HG03558 (cell line): ENCODE data around the gene TMC6.
"Not testable (repeated sequence)": the region's sequence is repeated elsewhere in the genome, so short reads cannot be mapped to it uniquely, and the experiment has no call there.

Experiments used
- ATAC-seq: cut with Tn5 transposase; IDR thresholded peaks from one replicate; pipeline ENCODE4 v1.9.1; 2021; ENCODE audit warnings: moderate number of reproducible peaks; ENCODE audit not compliant: unreplicated experiment; ENCODE audit errors: extremely low read depth

TMC6 gene

DNA sequence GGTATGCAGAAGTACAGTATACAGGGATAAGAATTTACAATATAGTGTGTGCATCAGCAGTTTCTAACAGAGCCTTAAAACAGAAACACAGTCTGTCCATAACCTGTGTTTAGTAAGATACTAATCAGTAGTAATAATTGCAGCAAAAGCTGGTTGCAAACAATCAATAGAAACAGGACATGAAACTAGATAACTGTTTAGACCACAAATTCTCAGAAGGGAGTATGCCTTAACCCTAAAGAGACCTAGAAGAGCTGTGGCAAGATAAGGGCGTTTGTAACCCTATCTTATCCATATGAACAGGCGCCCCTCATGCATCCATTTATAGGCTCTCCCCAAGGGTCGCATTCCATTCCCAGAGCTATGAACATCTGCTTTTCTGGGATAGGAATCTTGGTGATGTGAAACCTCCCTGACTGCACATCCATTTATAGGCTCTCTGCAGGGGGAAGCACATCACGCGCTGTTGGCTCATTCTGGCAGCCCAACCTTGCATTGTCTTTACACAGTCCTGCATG lies 46.1 kb downstream of the TMC6 start:
- ATAC-seq: not testable (repeated sequence)

DNA sequence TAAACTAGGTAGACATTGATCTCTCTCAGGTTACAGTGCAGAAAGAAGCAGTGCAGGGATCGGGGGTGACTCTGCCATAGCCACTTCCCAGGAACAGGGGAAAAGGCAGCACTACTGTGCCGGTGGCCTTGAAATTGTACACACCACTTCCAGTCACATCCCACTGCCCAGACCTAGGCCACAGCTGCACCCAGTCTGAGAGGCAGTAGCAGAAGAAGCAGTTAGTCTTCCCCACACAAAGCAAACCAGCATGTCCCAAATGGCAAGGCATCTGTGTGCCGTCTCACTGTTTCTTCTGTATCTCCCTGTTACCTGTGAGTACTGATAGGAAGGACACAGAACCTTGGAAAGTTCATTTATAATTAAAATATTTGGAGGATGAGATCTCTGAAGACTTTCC lies 47.0 kb downstream of the TMC6 start:
- ATAC-seq: no peak

DNA sequence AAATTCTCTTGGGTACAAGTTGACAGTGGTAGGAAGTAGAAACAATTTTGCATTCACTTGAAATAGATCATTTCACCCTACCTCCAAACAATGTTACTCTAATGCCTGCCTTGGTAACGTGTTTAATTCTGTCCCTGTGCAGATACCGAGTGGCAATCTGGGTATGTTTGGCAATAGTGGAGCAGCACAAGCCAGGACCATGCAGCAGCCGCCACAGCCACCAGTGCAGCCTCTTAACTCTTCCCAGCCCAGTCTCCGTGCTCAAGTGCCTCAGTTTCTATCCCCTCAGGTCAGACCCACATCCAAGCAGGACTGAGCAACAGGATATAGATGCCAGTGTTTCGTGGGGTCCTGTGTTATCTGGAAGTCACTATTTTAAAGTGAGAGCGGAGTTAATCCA lies 49.3 kb downstream of the TMC6 start:
- no peak for ATAC-seq

DNA sequence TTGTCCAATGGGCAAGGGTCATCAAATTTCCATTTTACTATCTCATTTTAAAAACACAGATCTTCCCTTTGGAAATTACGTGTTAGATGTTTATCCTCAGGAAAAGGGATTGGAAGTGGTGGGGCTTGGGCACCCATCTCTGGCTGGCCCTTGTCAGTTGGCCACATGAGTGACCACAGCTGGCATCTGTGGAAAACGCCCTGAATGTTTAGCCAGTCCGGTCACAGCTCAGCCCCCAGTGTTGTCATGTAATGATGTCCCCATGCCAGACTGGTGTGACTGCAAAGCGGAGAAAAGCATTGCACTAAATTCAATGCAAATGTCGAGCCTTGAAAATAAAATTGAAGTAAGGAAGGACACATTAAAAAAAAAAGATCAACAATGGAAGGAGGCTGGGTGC lies 53.0 kb downstream of the TMC6 start:
- no peak for ATAC-seq

DNA sequence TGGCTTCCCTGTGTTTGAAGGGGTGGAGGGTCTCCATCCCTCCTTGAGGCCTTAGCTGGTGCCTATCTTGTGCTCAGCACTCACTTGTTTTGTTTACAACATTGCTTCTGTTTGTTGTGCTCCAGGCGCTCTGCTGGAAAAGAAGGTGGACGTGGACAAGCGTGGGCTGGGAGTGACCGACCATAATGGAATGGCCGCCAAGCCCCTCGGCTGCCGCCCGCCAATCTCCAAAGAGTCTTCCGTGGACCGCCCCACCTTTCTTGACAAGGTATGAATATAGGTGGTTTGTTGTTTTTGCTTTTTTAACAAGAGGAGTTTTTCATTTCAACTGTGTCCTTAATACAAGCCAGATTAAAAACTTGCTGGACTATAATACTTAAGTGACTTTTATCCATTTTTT lies 53.5 kb downstream of the TMC6 start:
- no peak for ATAC-seq

DNA sequence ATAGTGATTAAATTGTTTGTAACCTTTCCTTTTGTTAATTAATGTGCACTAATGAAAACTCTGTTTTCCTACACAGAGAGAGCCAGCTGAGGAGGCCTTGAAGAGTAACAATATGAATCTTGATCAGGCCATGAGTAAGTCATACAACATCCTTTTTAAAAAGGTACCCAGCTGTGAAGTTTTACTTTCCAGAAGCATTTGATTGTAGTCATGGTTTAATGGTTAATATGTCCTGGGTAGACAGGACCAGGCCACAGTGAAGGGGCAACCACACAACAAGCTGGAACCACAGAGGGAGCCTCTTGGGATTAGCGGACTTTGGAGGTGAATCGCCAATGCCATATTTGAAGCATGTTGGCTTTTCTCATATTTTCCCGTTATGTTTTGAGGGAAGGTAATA lies 55.6 kb downstream of the TMC6 start:
- ATAC-seq: no peak

DNA sequence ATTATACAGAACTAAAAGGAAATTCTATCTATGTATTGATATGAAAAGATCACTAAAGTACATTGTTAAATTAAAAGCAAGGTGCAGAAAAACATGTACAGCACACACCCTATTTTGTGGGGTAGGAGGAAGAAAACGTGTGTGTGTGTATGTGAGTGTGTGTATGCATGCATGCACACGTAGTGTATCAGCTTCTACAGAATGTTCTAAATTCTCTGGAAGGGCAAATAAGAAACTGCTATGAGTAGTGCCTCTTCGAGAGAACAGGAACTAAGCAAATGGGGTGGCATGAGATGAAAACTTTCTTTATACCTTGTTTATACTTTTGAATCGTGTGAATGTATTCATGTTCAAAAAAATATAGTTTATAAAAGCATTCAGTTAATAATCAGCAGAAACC lies 58.9 kb downstream of the TMC6 start:
- ATAC-seq: no peak

DNA sequence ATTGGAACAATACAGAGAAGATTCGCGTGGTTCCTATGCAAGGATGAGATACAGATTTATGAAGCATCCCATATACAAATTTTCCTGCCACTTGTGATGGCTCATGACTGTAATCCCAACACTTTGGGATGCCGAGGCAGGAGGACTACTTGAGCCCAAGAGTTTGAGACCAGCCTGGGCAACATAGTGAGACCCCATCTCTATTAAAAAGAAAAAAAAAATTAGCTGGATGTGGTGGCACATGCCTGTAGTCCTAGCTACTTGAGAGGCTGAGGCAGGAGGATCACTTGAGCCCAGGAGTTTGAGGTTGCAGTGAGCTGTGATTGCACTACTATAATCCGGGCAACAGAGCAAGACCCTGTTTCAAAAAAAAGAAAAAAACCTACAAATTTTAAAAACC lies 61.6 kb downstream of the TMC6 start:
- ATAC-seq: not testable (repeated sequence)

DNA sequence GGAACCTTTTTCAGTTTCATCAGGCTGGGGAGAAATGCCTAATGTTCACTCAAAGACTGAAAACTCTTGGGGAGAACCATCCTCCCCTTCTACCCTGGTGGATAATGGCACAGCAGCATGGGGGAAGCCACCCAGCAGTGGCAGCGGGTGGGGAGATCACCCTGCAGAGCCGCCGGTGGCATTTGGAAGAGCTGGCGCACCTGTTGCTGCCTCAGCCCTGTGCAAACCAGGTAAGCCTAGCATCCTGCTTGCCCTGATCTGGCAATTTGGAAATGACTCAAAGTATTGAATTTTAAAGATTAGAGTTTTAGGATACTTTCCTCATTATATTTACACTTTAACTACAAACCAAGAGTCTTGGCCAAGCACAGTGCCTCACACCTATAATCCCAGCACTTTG lies 63.8 kb downstream of the TMC6 start:
- ATAC-seq: no peak

DNA sequence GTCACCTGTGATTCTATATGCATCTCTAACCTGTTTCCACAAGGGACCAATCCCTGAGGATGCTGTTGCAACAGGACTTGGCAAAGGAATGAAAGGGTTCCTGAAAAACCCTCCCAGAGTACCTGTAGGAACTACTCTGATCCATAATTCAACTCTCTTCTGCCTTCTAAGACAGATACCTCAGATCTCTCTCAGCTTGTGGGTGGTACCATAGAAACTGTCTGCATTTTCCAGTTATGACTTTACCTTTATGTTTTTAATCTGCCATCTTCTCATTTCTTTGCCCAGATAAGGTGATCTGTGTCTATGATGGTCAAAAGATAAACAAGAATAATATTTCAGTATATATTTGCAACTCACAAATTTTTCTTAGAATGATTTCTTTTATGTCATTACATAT lies 65.1 kb downstream of the TMC6 start:
- no peak for ATAC-seq

DNA sequence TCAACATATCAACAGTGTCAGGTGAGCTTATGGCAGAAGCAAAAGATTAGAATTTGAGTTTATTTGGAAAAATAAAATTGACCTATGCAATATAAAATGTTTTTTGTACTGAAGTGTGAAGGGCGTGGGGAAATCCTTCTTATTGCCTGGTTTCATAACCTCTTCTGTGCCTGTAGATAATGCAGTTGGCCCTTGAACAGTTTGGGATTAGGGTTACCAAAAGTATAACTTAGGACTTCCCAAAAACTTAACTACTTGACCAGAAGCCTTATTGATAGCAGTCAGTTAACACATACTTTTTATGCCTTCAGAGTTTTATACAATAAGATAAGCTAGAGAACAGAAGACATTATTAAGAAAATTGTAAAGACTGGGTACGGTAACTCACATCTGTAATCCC lies 66.0 kb downstream of the TMC6 start:
- no peak for ATAC-seq
